ENCODE measurements around the gene ARMC3.

DNA sequence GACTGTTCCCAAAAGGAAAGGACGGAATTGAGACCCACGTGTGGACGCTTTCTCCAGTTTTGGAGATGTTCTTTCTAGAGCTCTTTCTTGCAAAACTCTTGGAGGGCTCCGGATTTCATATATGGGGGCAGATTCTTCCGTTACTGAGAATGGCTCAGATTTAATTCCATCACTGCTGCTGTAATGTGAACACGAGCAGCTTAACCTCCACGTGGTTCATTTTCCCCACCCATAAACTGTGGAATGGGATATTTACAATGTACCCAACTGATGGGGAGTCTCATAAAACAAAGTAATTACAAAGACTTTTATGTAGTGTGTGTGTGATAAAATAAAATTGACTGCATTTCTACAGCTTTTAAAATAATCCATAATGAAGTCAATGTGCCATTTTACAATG, 152.4 kb downstream of the ARMC3 start:
- TF ChIP-seq, protein P1, sequence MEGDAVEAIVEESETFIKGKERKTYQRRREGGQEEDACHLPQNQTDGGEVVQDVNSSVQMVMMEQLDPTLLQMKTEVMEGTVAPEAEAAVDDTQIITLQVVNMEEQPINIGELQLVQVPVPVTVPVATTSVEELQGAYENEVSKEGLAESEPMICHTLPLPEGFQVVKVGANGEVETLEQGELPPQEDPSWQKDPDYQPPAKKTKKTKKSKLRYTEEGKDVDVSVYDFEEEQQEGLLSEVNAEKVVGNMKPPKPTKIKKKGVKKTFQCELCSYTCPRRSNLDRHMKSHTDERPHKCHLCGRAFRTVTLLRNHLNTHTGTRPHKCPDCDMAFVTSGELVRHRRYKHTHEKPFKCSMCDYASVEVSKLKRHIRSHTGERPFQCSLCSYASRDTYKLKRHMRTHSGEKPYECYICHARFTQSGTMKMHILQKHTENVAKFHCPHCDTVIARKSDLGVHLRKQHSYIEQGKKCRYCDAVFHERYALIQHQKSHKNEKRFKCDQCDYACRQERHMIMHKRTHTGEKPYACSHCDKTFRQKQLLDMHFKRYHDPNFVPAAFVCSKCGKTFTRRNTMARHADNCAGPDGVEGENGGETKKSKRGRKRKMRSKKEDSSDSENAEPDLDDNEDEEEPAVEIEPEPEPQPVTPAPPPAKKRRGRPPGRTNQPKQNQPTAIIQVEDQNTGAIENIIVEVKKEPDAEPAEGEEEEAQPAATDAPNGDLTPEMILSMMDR (IDR thresholded peaks at IDR 0.05): no peak
- no peak for TF ChIP-seq ZFX (IDR thresholded peaks at IDR 0.05; ENCODE audit: borderline replicate concordance)

Data from 22Rv1 (cell line).